ENCODE results near the gene IL9R.
"Not testable (repeated sequence)": the region's sequence is repeated elsewhere in the genome, so short reads cannot be mapped to it uniquely, and the experiment has no call there.

IL9R gene

GRCh38 chrX:156030474-156030873 lies 33.0 kb downstream of the IL9R start:
- not testable (repeated sequence) for DNase-seq (ENCODE audit: low read depth); H3K4me3 ChIP-seq (ENCODE audit: low read depth, low read length)

Measured in GM12865 (cell line).